ENCODE results near the gene L1CAM.

L1CAM gene

GRCh38 chrX:153864101-153864500, 21.9 kb downstream of the L1CAM start:
- H3K36me3 ChIP-seq (ENCODE audit: low read length), result no peaks in the 10 kb centered on the region
- no peaks in the 10 kb centered on the region for H3K9me3 ChIP-seq (ENCODE audit: insufficient read depth, low read length)
- H3K9me2 ChIP-seq (replicated peaks; ENCODE audit: insufficient read depth, low read length), result no peaks in the 10 kb centered on the region

GRCh38 chrX:153863251-153863991, 22.6 kb downstream of the L1CAM start:
- H2AFZ ChIP-seq (ENCODE audit: low read depth, low read length, severe bottlenecking), result no peak overlapping the region
- H3K27ac ChIP-seq (ENCODE audit: low read depth, low read length), result no peak overlapping the region
- H3K36me3 ChIP-seq (ENCODE audit: low read length), result no peaks in the 10 kb centered on the region
- H3K4me2 ChIP-seq (ENCODE audit: low read depth, low read length, poor library complexity, severe bottlenecking), result no peak overlapping the region
- no peaks in the 10 kb centered on the region for H3K9me2 ChIP-seq (replicated peaks; ENCODE audit: insufficient read depth, low read length)
- TF ChIP-seq EZH2phosphoT487 (conservative IDR thresholded peaks at IDR 0.05; ENCODE audit: low read length) (no peak), CTCF (IDR thresholded peaks at IDR 0.05; ENCODE audit: insufficient read depth, low read length, poor library complexity, severe bottlenecking) (no peak)
- no peak overlapping the region for H3K9ac ChIP-seq (ENCODE audit: low read length)
- H4K20me1 ChIP-seq (ENCODE audit: low read depth, low read length), result no peaks in the 10 kb centered on the region
- no peaks in the 10 kb centered on the region for H3F3A ChIP-seq (ENCODE audit: insufficient read depth)
- H3K4me3 ChIP-seq (ENCODE audit: insufficient read depth, low read length, poor library complexity, severe bottlenecking), result no peak overlapping the region
- H3K9me3 ChIP-seq (ENCODE audit: insufficient read depth, low read length), result no peaks in the 10 kb centered on the region
- no peaks in the 10 kb centered on the region for H3K27me3 ChIP-seq (ENCODE audit: low read length)
- H3K79me2 ChIP-seq (ENCODE audit: insufficient read depth, low read length), result no peaks in the 10 kb centered on the region

More at GRCh38 chrX:153864101-153864500, 21.9 kb downstream of the L1CAM start:
- Histone ChIP-seq H3F3A (ENCODE audit: insufficient read depth) (no peaks in the 10 kb centered on the region), H3K27me3 (ENCODE audit: low read length) (no peaks in the 10 kb centered on the region), H2AFZ (ENCODE audit: low read depth, low read length, severe bottlenecking) (no peak overlapping the region), H3K79me2 (ENCODE audit: insufficient read depth, low read length) (no peaks in the 10 kb centered on the region), H3K4me3 (ENCODE audit: insufficient read depth, low read length, poor library complexity, severe bottlenecking) (no peak overlapping the region), H4K20me1 (ENCODE audit: low read depth, low read length) (no peaks in the 10 kb centered on the region), H3K27ac (ENCODE audit: low read depth, low read length) (no peak overlapping the region), H3K9ac (ENCODE audit: low read length) (no peak overlapping the region), H3K4me2 (ENCODE audit: low read depth, low read length, poor library complexity, severe bottlenecking) (no peak overlapping the region)
- no peak for TF ChIP-seq EZH2phosphoT487 (conservative IDR thresholded peaks at IDR 0.05; ENCODE audit: low read length)
- TF ChIP-seq CTCF (IDR thresholded peaks at IDR 0.05; ENCODE audit: insufficient read depth, low read length, poor library complexity, severe bottlenecking), result no peak

GRCh38 chrX:153862369-153863250, 23.4 kb downstream of the L1CAM start:
- Histone ChIP-seq H4K20me1 (ENCODE audit: low read depth, low read length) (no peaks in the 10 kb centered on the region), H3K9ac (ENCODE audit: low read length) (no peak overlapping the region), H3F3A (ENCODE audit: insufficient read depth) (no peaks in the 10 kb centered on the region), H3K9me2 (replicated peaks; ENCODE audit: insufficient read depth, low read length) (no peaks in the 10 kb centered on the region), H3K4me2 (ENCODE audit: low read depth, low read length, poor library complexity, severe bottlenecking) (no peak overlapping the region), H3K36me3 (ENCODE audit: low read length) (no peaks in the 10 kb centered on the region), H3K27me3 (ENCODE audit: low read length) (no peaks in the 10 kb centered on the region), H3K79me2 (ENCODE audit: insufficient read depth, low read length) (no peaks in the 10 kb centered on the region), H3K9me3 (ENCODE audit: insufficient read depth, low read length) (no peaks in the 10 kb centered on the region), H3K27ac (ENCODE audit: low read depth, low read length) (no peak overlapping the region), H2AFZ (ENCODE audit: low read depth, low read length, severe bottlenecking) (no peak overlapping the region), H3K4me3 (ENCODE audit: insufficient read depth, low read length, poor library complexity, severe bottlenecking) (no peak overlapping the region)
- TF ChIP-seq CTCF (IDR thresholded peaks at IDR 0.05; ENCODE audit: insufficient read depth, low read length, poor library complexity, severe bottlenecking) (no peak), EZH2phosphoT487 (conservative IDR thresholded peaks at IDR 0.05; ENCODE audit: low read length) (no peak)
